ENCODE results near the gene FBXL16.

DNA sequence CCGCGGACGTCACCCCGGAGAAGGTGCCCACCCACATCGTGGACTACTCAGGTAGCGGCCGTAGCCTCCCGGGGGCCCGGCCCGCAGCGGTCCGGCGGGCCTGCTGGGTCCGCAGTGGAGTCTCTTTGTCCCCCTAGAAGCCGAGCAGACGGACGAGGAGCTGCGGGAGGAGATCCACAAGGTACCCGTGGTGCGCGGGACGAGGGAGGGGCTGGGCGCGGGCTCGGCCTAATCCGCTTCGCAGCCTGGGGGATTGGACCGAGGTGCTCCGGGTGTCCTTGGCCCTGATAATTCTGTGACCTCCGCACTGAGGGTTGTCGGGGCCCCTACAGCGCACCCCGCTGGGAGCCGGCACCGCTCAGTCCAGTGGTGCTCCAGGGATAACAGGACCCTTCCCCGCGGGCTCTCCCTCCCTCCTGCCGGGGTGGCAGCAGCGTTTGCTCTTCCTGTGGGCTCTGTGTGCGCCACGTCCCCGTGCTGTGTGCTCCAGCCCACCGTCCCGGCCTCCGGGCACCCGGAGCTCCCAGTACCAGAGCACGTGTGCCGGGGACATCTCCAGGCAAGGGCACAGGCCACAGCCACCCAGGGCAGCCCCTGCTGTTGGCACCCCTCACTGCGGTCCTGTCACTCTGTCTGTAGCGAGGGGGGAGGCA is 37.0 kb downstream of the FBXL16 start:
- TF ChIP-seq, protein P1, sequence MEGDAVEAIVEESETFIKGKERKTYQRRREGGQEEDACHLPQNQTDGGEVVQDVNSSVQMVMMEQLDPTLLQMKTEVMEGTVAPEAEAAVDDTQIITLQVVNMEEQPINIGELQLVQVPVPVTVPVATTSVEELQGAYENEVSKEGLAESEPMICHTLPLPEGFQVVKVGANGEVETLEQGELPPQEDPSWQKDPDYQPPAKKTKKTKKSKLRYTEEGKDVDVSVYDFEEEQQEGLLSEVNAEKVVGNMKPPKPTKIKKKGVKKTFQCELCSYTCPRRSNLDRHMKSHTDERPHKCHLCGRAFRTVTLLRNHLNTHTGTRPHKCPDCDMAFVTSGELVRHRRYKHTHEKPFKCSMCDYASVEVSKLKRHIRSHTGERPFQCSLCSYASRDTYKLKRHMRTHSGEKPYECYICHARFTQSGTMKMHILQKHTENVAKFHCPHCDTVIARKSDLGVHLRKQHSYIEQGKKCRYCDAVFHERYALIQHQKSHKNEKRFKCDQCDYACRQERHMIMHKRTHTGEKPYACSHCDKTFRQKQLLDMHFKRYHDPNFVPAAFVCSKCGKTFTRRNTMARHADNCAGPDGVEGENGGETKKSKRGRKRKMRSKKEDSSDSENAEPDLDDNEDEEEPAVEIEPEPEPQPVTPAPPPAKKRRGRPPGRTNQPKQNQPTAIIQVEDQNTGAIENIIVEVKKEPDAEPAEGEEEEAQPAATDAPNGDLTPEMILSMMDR (IDR thresholded peaks at IDR 0.05) = no peak
- TF ChIP-seq POLR2A (IDR thresholded peaks at IDR 0.05) = no peak
